Stimulated activated naive CD8-positive, alpha-beta T cell treated with anti-CD3 and anti-CD28 coated beads, Interleukin-15, Interleukin-2, amounts not matched to agents 100 U/mL and 50 U/mL, for 24 hours (primary cell): Measurements from ENCODE around the gene PLEKHO1.
"Not testable (repeated sequence)": the region's sequence is repeated elsewhere in the genome, so short reads cannot be mapped to it uniquely, and the experiment has no call there.

ENCODE experiments used
- ATAC-seq: fragments of 150-1000 bp; cut with Tn5 transposase; one replicate; pipeline ENCODE4 v1.10.0; 2021
- DNase-seq: peaks from one replicate; pipeline ENCODE4 v3.0.0; 2021

Gene PLEKHO1

DNA sequence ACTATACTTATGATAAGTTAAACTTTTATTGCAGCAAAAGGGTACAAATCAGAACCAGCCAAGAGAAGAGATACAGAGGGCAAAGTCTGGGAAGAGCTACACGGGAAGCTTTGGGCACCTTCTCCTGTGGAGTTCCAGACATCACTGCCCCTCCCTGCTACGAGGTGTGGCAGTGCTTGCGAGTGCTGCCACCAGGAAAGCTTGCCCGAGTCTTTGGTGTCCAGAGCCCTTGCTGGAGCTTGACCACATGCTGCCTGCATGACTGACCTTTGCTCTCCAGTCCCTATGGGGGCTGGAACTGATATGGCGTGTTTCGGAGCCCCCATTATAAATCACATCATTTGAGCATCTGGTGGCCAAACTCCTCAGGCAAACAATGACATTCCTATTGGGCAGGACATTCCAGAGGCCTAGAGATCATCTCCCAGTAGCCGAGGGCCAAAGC, 23.4 kb downstream of the PLEKHO1 start:
- ATAC-seq (no peak), DNase-seq (no peak)

DNA sequence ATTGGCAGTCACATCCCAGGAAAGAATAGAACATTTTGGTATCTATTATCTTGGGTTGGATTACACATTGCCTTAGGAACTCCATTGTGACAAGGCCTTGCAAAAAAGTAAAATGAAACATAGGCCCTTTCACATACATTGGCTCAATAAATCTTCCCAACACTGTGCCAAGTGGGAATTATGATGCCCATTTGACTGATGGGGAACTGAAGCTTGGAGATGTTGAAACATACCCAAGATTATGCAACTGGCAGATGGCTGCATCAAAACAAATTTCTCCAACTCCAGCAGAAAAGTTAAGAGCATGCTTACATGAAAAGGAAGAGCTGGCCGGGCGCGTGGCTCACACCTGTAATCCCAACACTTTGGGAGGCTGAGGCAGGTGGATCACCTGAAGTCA, 26.9 kb downstream of the PLEKHO1 start:
- DNase-seq = no peak
- no peak for ATAC-seq

DNA sequence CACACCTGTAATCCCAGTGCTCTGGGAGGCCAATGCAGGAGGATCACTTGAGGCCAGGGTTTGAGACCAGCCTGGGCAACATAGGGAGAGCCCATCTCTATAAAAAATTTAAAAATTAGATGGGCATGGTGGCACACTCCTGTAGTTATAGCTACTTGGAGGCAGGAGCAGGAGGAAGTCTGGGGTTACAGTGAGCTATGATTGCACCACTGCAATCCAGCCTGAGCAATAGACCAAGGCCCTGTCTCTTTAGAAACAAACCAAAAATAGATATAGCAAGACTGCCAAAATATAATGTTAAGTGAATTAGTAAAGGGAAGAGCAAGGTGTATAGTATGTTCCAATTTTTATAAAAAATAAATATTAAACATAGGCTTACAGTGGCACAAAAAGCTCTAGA, 28.8 kb downstream of the PLEKHO1 start:
- DNase-seq = no peak
- ATAC-seq = no peak

DNA sequence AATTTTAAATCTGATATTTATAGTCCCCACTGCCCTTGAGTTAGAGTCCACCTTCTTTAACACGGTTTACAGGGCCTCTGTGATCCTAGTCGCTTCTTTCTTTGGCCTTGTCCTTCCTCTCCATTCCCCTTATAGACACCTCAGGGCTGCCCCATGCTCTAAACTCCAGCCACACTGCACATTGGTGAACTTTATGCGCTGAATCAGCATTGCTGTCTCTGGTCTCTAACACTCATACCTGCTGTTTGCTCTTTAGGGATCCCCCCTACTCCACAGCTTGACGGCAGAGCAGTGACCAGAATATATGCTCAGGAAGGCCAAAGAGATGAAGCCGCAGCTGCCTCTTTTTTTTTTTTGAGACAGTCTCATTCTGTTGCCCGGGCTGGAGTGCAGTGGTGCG, 30.2 kb downstream of the PLEKHO1 start:
- DNase-seq = no peak
- no peak for ATAC-seq

DNA sequence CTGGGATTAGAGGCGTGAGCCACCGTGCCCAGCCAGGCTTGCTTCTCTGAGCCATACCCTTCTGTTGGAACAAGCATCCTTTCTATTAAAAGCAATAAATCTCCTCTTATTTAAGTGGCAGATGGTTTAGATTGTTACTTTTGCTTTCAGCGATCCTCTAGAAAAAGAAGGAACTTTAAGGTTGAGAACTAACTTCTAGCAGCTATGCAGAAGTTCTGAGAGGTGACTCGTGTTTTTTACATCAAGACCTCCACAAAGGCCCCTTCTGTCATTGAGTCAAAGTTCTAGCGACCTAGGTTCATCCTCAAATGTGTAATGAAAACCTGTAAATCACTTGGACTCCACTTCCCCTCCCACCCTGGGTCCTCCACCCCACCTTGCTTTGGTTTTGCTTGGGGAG, 30.8 kb downstream of the PLEKHO1 start:
- no peak for DNase-seq

DNA sequence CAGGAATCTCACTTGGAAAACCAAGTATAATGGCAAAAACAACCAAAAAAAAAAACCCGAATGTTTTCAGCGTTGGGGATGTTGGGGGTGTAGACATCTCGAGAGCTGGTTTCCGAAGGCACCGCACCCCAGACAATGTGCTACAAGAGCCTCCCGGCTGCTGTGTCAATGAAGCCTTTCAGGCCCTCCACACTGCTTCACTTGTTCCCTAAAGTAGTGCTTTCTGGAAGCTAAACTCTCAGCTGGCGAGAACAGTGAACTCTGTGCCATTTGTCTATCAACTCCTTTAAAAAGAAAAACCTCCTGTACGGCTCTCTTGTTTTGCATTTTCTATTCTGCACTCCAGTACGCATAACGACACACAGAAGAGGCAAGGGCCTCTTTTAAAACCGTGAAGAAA, 32.5 kb downstream of the PLEKHO1 start:
- DNase-seq (no peak), ATAC-seq (no peak)

More for the DNA sequence above, 30.8 kb downstream of the PLEKHO1 start:
- no peak for ATAC-seq

DNA sequence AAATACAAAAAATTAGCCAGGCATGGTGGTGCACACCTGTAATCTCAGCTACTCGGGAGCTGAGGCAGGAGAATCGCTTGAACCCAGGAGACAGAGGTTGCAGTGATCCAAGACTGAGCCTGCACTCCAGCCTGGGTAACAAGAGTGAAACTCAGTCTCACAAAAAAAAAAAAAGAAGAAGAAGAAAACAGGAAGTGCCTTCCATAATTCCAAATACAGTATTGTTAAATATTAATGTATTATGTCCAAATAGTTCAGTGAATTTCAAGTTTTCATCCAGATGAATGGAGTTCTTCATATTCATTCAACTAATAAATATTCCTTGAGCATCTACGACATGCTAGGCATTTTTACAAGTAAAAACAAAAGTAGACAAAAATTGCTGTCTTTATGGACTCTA, 33.3 kb downstream of the PLEKHO1 start:
- no peak for ATAC-seq
- no peak for DNase-seq

DNA sequence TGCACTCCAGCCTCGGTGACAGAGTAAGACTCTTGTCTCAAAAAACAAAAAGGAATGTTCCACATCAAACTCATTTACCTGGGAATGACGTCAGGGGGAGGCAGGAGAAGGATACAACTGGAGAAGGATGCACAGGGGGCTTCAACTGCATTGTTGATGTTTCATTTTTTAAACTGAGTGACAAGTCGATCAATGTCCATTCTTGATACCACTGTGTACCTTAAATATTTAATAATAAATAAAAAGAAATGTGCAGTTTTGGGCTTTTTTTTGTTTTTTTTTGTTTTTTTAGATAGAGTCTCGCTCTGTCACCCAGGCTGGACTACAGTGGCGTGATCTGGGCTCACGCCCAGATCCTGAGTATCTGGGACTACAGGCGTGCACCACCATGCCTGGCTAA, 35.8 kb downstream of the PLEKHO1 start:
- DNase-seq (no peak), ATAC-seq (no peak)

DNA sequence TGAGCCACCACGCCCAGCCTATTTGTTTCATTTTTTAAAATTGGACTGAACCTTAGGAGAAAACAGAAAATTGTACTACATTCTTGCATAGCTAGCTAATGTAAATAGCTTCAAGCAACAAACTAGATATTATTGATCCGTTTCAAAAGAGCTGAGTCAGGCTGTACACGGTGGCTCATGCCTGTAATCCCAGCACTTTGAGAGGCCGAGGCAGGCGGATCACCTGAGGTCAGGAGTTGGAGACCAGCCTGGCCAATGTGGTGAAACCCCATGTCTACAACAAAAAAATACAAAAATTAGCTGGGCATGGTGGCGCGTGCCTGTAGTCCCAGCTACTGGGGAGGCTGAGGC, 36.7 kb downstream of the PLEKHO1 start:
- DNase-seq = not testable (repeated sequence)

DNA sequence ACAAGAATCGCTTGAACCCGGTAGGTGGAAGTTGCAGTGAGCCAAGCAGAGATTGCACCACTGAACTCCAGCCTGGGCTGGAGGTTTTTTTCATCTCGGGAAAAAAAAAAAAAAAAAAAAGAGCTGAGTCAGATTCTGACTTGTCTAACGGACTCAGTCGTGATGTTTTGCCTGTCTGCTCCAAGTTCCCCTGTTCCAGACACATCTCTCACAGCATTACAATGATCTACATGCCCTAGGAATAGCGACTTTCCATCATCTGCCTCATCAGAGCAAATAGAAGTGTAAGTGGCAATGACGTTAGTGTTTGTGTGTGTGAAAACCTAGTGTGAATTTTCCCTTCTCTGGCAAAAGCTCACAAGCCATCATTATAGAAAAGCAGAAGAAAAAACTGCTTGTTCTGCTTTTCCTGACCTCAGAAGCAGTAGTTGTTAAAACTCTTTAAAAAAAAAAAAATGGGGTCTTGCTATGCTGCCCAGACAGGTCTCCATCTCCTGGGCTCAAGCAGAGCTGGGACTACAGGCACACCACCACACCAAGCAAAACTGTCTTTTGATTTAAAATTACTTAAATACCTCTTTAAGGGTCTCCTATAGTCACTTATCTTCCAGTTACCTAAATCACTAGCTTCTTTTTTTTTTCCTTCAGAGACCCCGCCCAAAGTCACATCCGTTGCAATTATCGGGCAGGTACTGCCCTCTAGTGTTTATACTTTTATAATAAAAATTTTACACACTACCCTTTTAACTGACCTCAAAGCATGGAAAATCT, 37.3 kb downstream of the PLEKHO1 start:
- ATAC-seq (peak; percentile 73), DNase-seq (no peak)

More for the DNA sequence above, 36.7 kb downstream of the PLEKHO1 start:
- not testable (repeated sequence) for ATAC-seq

DNA sequence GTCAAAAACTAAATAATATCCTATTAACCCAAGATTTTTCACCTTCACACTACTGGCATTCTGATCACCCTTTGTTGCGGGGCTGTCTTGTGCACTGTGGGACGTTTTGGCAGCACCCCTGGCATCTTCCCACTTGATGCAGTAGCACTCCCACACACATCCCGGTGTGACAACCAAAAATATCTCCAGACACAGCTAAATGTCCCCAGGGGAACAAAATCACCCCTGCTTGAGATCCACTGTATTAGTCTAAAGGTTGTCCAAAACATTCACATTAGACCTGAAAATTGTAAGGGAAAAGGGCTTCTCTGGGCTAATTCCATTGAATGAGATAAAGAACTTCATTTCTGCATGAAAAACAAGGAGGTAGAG, 37.8 kb downstream of the PLEKHO1 start:
- DNase-seq (no peak), ATAC-seq (peak; percentile 34)

DNA sequence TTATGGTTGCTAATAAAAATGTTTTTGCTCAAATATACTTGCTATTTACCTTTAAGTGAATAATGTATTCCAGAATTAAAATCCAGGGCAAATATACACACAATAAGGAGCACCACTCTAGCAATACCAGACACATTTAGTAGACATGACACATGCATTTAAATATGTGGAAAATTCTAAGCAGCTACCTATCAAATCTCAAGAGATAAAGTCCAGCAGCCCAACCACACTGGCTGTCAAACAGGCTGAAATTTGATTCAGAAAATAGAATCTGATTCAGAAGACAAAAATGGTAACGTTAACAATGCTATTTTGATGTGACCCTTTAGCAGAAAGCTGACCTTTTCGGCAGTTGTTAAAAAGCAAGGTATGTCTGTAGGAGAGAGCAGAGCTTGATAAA, 42.3 kb downstream of the PLEKHO1 start:
- no peak for ATAC-seq

DNA sequence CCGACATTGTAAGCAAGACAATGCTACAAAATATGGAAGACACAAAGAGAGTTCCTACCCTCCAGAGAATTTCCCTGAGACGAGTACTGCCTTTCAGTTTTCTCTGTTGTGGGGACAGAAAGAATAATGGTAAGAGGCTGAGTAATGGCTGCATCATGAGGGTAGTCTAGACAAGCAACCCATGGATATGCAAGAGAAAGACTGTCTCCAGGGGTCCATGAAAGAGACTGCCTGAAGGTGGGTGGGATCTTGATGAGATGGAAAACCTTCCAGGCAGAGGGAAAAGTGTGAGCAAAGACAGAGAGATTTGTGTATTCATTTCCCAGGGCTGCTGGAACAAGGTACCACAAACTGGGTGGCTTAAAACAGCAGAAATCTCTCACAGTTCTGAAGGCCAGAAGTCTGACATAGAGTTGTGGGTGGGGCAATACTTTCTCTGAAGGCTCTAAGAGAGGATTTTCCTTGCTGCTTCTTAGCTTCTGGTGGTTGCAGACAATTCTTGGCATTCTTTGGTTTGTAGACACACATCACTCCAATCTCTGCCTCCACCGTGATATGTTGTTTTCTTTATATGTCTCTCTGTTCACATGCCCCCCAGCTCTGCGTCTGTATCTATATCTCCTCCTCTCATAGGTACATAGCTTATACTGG, 44.8 kb downstream of the PLEKHO1 start:
- DNase-seq (no peak), ATAC-seq (no peak)

More for the DNA sequence above, 42.3 kb downstream of the PLEKHO1 start:
- no peak for DNase-seq

DNA sequence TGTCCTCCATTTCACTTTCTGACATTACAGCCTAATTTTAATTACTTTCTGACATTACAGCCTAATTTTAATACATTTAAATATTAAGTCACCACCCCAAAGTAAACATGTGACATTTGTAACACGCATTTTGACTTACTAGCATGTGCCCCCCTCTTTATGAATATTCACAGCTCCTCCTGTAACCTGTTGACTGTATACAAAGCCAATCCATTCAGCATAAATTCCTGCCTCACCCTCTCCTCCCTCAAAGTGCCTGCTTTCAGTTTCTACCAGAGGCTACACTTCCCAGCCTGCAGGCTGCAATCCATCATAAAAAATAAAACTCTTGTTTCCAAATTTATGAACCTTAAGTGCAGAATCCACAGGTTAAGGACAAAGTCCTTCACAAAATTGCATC, 46.7 kb downstream of the PLEKHO1 start:
- DNase-seq = no peak
- no peak for ATAC-seq

DNA sequence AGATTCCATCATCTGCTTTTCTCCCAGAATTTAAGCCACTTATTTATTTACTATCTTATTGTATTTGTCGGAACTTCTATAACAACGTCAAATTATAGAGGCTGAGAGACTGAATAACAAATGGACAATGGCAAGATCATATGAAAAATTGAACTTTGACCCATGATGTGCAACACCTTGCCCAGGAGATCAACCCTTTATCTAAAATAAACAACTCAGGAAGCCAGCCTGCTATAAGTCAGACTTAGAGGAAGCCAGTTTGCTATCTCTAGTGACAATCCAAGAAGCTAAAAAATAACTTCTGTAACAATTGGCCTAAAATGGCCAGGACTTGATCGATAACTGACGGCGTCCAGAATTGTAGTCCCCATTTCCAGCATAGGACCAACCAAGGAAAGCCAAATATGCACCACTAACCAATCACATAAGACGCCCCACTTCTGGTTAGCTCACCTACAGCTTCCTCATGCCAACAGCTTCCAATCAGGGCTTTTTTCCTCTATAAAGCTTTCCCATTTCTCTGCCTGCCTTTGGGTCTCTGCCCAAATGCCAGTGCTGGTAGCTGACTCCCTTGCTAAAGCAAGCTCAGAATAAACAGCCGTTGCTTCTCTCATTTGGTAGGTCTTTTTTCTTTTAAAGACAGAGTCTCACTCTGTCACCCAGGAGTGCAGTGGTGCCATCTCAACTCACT, 57.7 kb downstream of the PLEKHO1 start:
- no peak for ATAC-seq

DNA sequence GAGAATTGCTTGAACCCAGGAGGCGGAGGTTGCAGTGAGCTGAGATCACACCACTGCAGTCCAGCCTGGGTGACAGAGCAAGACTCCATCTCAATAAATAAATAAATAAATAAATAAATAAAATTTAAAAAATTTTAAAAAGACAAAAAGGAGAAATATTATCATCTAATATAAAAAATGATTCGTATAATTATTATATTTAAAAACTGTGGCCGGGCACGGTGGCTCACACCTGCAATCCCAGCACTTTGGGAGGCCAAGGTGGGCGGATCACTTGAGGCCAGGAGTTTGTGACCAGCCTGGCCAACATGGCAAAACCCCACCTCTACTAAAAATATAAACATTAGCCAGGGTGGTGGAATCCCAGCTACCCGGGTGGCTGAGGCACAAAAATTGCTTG, 58.7 kb downstream of the PLEKHO1 start:
- not testable (repeated sequence) for DNase-seq, ATAC-seq

More for the DNA sequence above, 57.7 kb downstream of the PLEKHO1 start:
- DNase-seq = no peak
